Gastroesophageal sphincter (tissue), 3 donors: ENCODE results near the gene AHCTF1.

ENCODE experiments used
- EP300 ChIP-seq: sonication (generic); formaldehyde crosslinking; IDR thresholded peaks from one replicate; pipeline ENCODE4 v1.6.1; 2017; ENCODE audit warnings: antibody characterized with exemption, mild to moderate bottlenecking
- POLR2A ChIP-seq, 2 donors: fragments of 450-650 bp; IDR thresholded peaks; one replicate each; pipeline ENCODE4 v1.6.1; 2017; ENCODE audit warnings: antibody characterized with exemption in 2 of 2, mild to moderate bottlenecking in 2 of 2, moderate library complexity in 1 of 2
- POLR2AphosphoS5 ChIP-seq: sonication (generic); formaldehyde crosslinking; IDR thresholded peaks from one replicate; pipeline ENCODE4 v1.6.1; 2017; ENCODE audit warnings: antibody characterized with exemption
- TF ChIP-seq, protein P1 (sequence below), 4 experiments: fragments of 200-600 bp in 2 of 4; fragments of 450-650 bp in 2 of 4; sonication (generic) in 1 of 4; IDR thresholded peaks; one replicate each; pipeline ENCODE4 v1.5.1; 2017 to 2019; ENCODE audit warnings: antibody characterized with exemption in 4 of 4, mild to moderate bottlenecking in 2 of 4, moderate library complexity in 2 of 4

- TF ChIP-seq, protein P1, sequence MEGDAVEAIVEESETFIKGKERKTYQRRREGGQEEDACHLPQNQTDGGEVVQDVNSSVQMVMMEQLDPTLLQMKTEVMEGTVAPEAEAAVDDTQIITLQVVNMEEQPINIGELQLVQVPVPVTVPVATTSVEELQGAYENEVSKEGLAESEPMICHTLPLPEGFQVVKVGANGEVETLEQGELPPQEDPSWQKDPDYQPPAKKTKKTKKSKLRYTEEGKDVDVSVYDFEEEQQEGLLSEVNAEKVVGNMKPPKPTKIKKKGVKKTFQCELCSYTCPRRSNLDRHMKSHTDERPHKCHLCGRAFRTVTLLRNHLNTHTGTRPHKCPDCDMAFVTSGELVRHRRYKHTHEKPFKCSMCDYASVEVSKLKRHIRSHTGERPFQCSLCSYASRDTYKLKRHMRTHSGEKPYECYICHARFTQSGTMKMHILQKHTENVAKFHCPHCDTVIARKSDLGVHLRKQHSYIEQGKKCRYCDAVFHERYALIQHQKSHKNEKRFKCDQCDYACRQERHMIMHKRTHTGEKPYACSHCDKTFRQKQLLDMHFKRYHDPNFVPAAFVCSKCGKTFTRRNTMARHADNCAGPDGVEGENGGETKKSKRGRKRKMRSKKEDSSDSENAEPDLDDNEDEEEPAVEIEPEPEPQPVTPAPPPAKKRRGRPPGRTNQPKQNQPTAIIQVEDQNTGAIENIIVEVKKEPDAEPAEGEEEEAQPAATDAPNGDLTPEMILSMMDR (IDR thresholded peaks at IDR 0.05): peak in 2 of 4 experiments; percentile 14 to 25
- TF ChIP-seq POLR2A (IDR thresholded peaks at IDR 0.05) (peak; percentile 97), POLR2AphosphoS5 (peak; percentile 99), EP300 (no peak)
These were observed at the start of gene AHCTF1 for GRCh38 chr1:246931549-246932365.
